ENCODE results near the gene FBXO10. TPM values are rescaled to one million over a fixed set of nuclear protein-coding genes. Genes with fewer than 3 reads are reported as not detected.

The FBXO10 gene
- total RNA-seq, 1 experiment from 2014 or later = 5.3 TPM

DNA sequence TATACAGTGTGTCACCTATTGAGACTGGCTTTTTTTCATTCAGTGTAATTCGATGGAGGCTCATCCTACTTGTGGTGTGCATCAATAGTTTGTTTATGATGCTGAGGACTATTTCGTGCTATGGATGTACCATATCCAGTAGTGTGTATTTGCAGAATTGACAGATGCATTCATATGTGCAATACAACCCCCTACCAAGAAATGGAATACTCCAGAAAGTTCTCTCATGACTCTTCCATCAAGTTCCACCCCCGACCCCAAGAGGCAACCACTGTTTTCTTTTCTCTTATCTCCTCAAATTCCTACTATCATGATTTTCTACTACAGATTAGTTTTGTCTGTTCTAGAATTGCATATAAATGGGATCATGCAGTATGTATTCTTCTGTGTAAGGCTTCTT, 21.9 kb downstream of the FBXO10 start:
- Histone ChIP-seq H3K4me2 (ENCODE audit: low read length) (no peak overlapping the region), H3K27ac (ENCODE audit: low read depth, low read length) (no peak overlapping the region), H3K36me3 (ENCODE audit: control insufficient read depth in 1 of 2, insufficient read depth in 2 of 2, low read length in 2 of 2) (no peaks in the 10 kb centered on the region), H3K9me3 (ENCODE audit: control insufficient read depth in 1 of 2, insufficient read depth in 1 of 2, low read depth in 1 of 2, low read length in 2 of 2) (no peaks in the 10 kb centered on the region), H3K4me3 (replicated peaks in 1 of 2; ENCODE audit: low read depth in 1 of 2, low read length in 2 of 2) (no peak overlapping the region), H3K79me2 (ENCODE audit: insufficient read depth, low read length) (no peaks in the 10 kb centered on the region; the same call in 1 of the 2 replicates), H4K20me1 (ENCODE audit: insufficient read depth) (no peaks in the 10 kb centered on the region), H3K9me2 (ENCODE audit: insufficient read depth) (no peaks in the 10 kb centered on the region), H3K4me1 (ENCODE audit: control insufficient read depth in 1 of 2, insufficient read depth in 2 of 2, low read length in 2 of 2) (no peaks in the 10 kb centered on the region), H3K9ac (ENCODE audit: low read length) (no peak overlapping the region), H3K27me3 (ENCODE audit: insufficient read depth, low read length) (no peaks in the 10 kb centered on the region), H2AFZ (ENCODE audit: low read depth, low read length, poor library complexity, severe bottlenecking) (no peak overlapping the region)
- CTCF ChIA-PET = no interaction called here
- no TSS peak for BruUV-seq (replicated peaks)
- TF ChIP-seq POLR2A (IDR thresholded peaks at IDR 0.05; ENCODE audit: borderline replicate concordance, extremely low read depth, insufficient read depth, insufficient read length) = no peak
- TF ChIP-seq, protein P1, sequence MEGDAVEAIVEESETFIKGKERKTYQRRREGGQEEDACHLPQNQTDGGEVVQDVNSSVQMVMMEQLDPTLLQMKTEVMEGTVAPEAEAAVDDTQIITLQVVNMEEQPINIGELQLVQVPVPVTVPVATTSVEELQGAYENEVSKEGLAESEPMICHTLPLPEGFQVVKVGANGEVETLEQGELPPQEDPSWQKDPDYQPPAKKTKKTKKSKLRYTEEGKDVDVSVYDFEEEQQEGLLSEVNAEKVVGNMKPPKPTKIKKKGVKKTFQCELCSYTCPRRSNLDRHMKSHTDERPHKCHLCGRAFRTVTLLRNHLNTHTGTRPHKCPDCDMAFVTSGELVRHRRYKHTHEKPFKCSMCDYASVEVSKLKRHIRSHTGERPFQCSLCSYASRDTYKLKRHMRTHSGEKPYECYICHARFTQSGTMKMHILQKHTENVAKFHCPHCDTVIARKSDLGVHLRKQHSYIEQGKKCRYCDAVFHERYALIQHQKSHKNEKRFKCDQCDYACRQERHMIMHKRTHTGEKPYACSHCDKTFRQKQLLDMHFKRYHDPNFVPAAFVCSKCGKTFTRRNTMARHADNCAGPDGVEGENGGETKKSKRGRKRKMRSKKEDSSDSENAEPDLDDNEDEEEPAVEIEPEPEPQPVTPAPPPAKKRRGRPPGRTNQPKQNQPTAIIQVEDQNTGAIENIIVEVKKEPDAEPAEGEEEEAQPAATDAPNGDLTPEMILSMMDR (IDR thresholded peaks at IDR 0.05 in 2 of 3, conservative IDR thresholded peaks at IDR 0.05 in 1 of 3; ENCODE audit: borderline replicate concordance in 1 of 3, insufficient read depth in 1 of 3, low read depth in 2 of 3, low read length in 2 of 3) = no peak
- TF ChIP-seq, protein P2, sequence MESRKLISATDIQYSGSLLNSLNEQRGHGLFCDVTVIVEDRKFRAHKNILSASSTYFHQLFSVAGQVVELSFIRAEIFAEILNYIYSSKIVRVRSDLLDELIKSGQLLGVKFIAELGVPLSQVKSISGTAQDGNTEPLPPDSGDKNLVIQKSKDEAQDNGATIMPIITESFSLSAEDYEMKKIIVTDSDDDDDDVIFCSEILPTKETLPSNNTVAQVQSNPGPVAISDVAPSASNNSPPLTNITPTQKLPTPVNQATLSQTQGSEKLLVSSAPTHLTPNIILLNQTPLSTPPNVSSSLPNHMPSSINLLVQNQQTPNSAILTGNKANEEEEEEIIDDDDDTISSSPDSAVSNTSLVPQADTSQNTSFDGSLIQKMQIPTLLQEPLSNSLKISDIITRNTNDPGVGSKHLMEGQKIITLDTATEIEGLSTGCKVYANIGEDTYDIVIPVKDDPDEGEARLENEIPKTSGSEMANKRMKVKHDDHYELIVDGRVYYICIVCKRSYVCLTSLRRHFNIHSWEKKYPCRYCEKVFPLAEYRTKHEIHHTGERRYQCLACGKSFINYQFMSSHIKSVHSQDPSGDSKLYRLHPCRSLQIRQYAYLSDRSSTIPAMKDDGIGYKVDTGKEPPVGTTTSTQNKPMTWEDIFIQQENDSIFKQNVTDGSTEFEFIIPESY (IDR thresholded peaks at IDR 0.05; ENCODE audit: extremely low read depth, insufficient replicate concordance, low read length) = no peak
- no peak for TF ChIP-seq FOSL1 (IDR thresholded peaks at IDR 0.05; ENCODE audit: low read depth)
- TF ChIP-seq SIN3A (IDR thresholded peaks at IDR 0.05; ENCODE audit: low read depth) = no peak
- TF ChIP-seq YY1 (IDR thresholded peaks at IDR 0.05; ENCODE audit: extremely low read depth, insufficient replicate concordance, low read depth, low read length) = no peak
- no peak for TF ChIP-seq CEBPB (IDR thresholded peaks at IDR 0.05; ENCODE audit: low read depth)
- TF ChIP-seq ZFX (IDR thresholded peaks at IDR 0.05) = no peak
- TF ChIP-seq, protein P3, sequence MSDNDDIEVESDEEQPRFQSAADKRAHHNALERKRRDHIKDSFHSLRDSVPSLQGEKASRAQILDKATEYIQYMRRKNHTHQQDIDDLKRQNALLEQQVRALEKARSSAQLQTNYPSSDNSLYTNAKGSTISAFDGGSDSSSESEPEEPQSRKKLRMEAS (IDR thresholded peaks at IDR 0.05) = no peak
- TF ChIP-seq, protein P4, sequence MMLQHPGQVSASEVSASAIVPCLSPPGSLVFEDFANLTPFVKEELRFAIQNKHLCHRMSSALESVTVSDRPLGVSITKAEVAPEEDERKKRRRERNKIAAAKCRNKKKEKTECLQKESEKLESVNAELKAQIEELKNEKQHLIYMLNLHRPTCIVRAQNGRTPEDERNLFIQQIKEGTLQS (IDR thresholded peaks at IDR 0.05) = no peak
- TF ChIP-seq JUND (IDR thresholded peaks at IDR 0.05) = no peak
- TF ChIP-seq EZH2 (IDR thresholded peaks at IDR 0.05) = no peak
- no peak for TF ChIP-seq POLR2AphosphoS5 (IDR thresholded peaks at IDR 0.05; ENCODE audit: low read depth, low read length)
- TF ChIP-seq CBX3 (IDR thresholded peaks at IDR 0.05; ENCODE audit: low read depth) = no peak
- no peak for TF ChIP-seq SP1 (IDR thresholded peaks at IDR 0.05; ENCODE audit: low read depth)
- TF ChIP-seq, protein P5, sequence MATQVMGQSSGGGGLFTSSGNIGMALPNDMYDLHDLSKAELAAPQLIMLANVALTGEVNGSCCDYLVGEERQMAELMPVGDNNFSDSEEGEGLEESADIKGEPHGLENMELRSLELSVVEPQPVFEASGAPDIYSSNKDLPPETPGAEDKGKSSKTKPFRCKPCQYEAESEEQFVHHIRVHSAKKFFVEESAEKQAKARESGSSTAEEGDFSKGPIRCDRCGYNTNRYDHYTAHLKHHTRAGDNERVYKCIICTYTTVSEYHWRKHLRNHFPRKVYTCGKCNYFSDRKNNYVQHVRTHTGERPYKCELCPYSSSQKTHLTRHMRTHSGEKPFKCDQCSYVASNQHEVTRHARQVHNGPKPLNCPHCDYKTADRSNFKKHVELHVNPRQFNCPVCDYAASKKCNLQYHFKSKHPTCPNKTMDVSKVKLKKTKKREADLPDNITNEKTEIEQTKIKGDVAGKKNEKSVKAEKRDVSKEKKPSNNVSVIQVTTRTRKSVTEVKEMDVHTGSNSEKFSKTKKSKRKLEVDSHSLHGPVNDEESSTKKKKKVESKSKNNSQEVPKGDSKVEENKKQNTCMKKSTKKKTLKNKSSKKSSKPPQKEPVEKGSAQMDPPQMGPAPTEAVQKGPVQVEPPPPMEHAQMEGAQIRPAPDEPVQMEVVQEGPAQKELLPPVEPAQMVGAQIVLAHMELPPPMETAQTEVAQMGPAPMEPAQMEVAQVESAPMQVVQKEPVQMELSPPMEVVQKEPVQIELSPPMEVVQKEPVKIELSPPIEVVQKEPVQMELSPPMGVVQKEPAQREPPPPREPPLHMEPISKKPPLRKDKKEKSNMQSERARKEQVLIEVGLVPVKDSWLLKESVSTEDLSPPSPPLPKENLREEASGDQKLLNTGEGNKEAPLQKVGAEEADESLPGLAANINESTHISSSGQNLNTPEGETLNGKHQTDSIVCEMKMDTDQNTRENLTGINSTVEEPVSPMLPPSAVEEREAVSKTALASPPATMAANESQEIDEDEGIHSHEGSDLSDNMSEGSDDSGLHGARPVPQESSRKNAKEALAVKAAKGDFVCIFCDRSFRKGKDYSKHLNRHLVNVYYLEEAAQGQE (IDR thresholded peaks at IDR 0.05; ENCODE audit: low read depth) = no peak
- no peak for TF ChIP-seq SRF (IDR thresholded peaks at IDR 0.05; ENCODE audit: low read depth)
- TF ChIP-seq ELF1 (IDR thresholded peaks at IDR 0.05; ENCODE audit: borderline replicate concordance, low read depth) = no peak
- TF ChIP-seq EZH2phosphoT487 (IDR thresholded peaks at IDR 0.05; ENCODE audit: borderline replicate concordance) = no peak
- TF ChIP-seq RAD21 (IDR thresholded peaks at IDR 0.05; ENCODE audit: low read depth) = no peak
- DNase-seq (ENCODE audit: low read depth, low spot score) = no peak
- POLR2A ChIA-PET = no interaction called here
- intact Hi-C loops (cut with micrococcal nuclease) = no loop called here
- RAD21 ChIA-PET (ENCODE audit: low non-redundant PET in 1 of 2, low total read pairs in 2 of 2, uncharacterized antibody in 2 of 2, unreplicated experiment in 2 of 2) = no interaction called here
- ATAC-seq = no peak
